Raji (cell line): ENCODE results near the gene PPP5C.

ENCODE experiments used
- POLR2A ChIP-seq: IDR thresholded peaks from 2 replicates; pipeline ENCODE4 v1.6.1; 2011; ENCODE audit warnings: low read depth, low read length, control low read depth; ENCODE audit not compliant: insufficient read depth

The PPP5C gene

GRCh38 chr19:46407856-46408663 lies 61.2 kb downstream of the PPP5C start:
- no peak for TF ChIP-seq POLR2A

DNA sequence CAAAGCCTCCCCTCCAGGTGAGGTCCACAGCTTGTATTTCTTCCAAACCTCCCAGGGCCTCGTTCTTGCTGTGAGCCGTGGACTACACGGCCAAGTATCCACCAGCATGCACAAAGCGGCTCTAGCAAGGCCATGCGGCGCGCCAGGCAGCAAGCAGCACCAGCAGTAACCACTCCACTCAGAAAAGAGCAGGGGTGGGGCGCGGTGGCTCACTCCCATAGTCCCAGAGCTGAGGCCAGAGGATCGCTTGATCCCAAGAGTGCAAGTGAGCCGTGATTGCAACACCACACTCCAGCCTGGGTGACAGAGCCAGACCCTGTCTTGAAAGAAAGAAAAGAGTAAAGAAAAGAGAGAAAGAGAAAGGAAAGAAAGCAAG lies 61.8 kb downstream of the PPP5C start:
- TF ChIP-seq POLR2A: no peak

GRCh38 chr19:46409191-46409590 lies 62.3 kb downstream of the PPP5C start:
- no peak for TF ChIP-seq POLR2A

DNA sequence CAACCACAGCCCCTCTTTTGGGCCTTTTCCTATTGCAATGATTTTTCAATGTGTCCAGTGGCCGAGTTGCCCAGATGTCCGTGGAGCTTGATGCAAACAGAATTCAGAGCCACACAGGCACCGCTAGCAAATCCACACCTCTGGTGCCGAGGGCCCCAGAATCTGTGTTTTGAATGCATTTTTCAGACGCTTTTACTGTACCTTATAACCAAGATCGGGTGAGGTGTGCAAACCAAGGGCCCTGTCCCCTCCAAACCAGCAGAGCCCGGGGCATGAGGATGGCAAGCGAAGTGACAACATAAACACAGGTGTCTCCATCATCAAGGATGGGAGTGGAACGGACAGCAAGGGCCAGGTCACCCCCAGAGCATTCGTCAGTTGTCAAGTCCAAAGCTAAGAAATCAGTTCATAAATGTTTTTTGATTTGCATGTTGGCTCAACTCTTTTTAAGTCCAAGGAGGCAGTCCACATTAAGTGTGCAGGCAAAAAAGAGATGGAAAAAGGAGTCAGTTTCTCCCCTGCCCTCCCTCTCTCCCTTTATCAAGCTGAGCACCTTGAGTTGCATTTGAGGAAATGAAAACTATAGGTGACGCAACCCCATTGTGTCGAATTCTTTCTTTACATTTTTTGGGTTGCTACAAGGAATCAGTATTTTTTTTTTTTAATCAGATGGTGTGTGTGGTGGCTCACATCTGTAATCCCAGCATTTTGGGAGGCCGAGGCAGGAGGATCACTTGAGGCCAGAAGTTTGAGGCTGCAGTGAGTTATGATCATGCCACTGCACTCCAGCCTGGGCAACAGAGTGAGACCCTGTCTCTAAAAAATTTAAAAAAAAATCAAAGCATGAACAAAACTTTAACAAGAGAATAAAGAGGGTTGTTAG lies 63.6 kb downstream of the PPP5C start:
- no peak for TF ChIP-seq POLR2A

GRCh38 chr19:46411088-46411924 lies 64.4 kb downstream of the PPP5C start:
- no peak for TF ChIP-seq POLR2A

DNA sequence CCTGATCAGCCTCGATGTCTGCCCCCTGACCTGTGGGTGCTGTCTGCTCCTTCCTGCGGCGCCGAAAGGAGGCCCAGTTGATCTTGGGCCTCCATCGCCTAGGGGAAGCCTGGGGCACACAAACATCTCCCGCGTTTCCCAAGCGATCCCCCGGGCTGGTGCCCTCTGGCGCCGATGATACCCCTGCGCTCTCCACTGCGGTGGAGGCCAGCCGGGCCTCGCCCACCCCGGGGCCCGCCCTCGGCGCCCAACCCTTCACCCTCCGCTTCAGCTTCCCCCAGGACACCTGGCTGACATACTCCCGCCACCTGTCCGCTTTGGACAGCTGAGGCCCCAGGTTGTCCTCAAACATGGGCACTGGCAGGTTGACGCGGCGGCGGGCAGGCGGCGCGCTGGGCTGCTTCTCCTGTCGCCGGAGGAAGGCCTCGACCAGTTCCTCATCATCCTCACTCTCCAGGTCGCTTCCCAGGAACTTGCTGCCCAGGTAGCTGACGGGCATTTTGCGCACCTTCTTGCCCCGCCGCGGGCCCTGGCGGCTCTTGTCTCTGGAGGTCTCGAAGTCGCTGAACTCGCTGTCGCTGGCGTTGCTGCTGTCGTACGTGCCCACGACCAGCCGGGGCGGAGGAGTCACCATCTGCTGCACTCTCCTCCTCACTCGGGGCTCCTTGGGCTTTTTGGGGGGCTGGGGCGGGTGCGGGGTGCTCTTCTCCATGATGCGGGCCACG lies 65.2 kb downstream of the PPP5C start:
- no peak for TF ChIP-seq POLR2A

- TF ChIP-seq POLR2A: no peak
These were observed 65.9 kb downstream of the PPP5C start for GRCh38 chr19:46412650-46413261.

GRCh38 chr19:46413262-46414031 lies 66.6 kb downstream of the PPP5C start, which contains the start of gene CCDC8:
Gene CCDC8 (minus strand): TSS chr19:46413564. CDS start chr19:46412810, 754 bp downstream.
- TF ChIP-seq POLR2A: no peak

- no peak for TF ChIP-seq POLR2A
These were observed 73.2 kb downstream of the PPP5C start for GRCh38 chr19:46420056-46420455.

DNA sequence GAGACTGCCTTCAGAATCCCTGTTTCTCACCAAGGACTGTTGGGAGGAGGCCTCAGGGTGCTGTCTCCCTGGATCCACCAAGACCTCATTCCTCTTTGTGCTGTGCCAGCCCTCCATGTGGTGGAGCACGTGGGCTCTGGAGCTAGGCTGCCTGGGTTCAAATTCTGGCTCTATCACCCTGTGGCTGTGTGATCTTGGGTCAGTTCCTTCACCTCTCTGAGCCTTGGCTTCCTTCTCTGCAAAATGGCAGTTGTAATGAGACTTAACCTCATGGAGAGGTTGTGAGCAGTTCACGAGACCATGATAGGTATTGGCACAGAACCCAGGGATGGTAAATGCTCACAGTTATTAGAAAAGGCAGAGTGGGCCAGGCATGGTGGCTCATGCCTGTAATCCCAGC lies 75.5 kb downstream of the PPP5C start:
- no peak for TF ChIP-seq POLR2A

GRCh38 chr19:46423188-46423587 lies 76.3 kb downstream of the PPP5C start:
- no peak for TF ChIP-seq POLR2A

DNA sequence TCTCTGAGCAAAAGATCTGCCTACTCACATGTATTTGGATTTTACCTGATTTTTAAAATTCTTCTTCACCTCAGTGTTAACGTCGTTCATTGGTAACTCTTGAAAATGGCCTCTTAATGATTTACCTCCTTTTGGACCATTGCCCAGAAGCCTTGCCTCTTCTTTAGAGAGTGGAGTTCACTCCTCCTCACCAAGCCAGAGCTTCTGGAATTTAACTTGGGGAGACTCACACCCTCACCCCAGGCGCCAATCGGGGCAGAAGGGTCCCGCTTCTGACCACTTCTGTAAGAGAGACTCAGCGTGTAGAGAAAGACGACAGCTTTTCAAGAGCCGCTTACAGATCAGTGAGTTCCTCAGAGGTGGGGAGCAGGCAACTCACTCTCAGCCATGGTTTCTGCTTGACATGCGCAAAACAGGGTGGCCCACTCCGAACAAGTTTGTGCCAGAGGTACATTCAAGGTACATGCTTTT lies 79.2 kb downstream of the PPP5C start:
- TF ChIP-seq POLR2A: no peak

DNA sequence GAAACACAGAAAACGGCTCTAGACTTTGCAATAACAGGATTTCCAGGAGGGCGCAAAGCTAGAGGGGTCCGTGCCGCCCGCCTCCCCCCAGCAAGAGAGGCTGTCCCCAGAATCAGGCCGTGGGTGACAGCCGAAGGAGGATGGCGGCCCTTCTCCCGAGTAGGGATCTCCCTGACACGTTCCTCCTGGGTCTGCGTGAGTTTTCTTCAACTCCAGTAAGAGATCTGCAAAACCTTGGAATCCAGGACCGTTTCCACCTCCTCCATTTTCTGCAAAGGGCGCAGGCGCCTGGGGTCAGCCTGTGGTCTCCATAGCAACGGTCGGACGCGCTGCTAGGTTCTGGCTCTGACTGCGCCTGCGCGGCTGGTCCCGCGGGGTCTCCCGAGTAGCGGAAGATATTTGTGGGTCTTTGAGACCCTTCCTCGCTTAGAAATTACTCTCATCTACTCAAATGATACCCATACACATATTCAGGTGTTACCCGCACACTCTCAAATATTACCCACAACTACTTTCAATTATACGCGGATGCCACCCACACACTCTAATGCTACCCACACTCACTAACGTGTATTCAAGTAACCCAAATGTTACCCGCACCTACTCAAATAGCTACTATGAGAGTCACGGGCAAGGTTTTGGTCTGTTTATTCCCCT lies 79.7 kb downstream of the PPP5C start:
- no peak for TF ChIP-seq POLR2A
